ENCODE data around the gene CNGA3.

DNA sequence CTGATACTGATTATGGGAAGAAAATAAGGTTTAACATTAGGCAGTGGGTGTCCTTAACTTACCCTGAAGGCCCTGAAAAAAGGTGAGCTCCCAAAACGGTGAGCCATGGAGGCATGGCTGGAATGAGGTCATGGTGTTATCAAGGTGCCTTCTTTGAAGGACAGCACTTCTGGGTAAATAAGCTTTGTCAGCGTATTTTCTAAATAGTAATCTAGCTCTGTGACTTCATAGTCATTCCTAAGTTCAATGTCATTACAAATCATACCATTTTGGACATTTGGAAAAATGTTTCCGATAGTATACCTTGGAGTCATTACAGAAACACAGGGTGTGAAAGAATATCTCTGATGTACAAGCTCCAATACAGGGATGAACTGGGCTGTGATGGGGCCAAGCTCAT, 35.2 kb upstream of the CNGA3 start:
- TF ChIP-seq, protein P1, sequence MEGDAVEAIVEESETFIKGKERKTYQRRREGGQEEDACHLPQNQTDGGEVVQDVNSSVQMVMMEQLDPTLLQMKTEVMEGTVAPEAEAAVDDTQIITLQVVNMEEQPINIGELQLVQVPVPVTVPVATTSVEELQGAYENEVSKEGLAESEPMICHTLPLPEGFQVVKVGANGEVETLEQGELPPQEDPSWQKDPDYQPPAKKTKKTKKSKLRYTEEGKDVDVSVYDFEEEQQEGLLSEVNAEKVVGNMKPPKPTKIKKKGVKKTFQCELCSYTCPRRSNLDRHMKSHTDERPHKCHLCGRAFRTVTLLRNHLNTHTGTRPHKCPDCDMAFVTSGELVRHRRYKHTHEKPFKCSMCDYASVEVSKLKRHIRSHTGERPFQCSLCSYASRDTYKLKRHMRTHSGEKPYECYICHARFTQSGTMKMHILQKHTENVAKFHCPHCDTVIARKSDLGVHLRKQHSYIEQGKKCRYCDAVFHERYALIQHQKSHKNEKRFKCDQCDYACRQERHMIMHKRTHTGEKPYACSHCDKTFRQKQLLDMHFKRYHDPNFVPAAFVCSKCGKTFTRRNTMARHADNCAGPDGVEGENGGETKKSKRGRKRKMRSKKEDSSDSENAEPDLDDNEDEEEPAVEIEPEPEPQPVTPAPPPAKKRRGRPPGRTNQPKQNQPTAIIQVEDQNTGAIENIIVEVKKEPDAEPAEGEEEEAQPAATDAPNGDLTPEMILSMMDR (IDR thresholded peaks at IDR 0.05 in 2 of 3, conservative IDR thresholded peaks at IDR 0.05 in 1 of 3; ENCODE audit: control insufficient read depth in 2 of 3, extremely low read depth in 1 of 3, insufficient read depth in 1 of 3, low read depth in 3 of 3, low read length in 3 of 3): no peak
- TF ChIP-seq SP1 (IDR thresholded peaks at IDR 0.05; ENCODE audit: low read depth, low read length): no peak
- no peak for TF ChIP-seq CEBPB (IDR thresholded peaks at IDR 0.05; ENCODE audit: borderline replicate concordance in 1 of 2, low read depth in 2 of 2, low read length in 2 of 2)
- TF ChIP-seq RCOR1 (conservative IDR thresholded peaks at IDR 0.05; ENCODE audit: low read depth, low read length): no peak
- TF ChIP-seq CREB1 (IDR thresholded peaks at IDR 0.05; ENCODE audit: low read depth): no peak
- no peak for TF ChIP-seq E2F8 (IDR thresholded peaks at IDR 0.05; ENCODE audit: low read depth, partially characterized antibody)
- TF ChIP-seq BHLHE40 (IDR thresholded peaks at IDR 0.05; ENCODE audit: borderline replicate concordance in 1 of 2, low read depth in 2 of 2, low read length in 1 of 2): no peak
- no peak for TF ChIP-seq ZNF384 (IDR thresholded peaks at IDR 0.05; ENCODE audit: borderline replicate concordance, low read depth, low read length)
- no peak for TF ChIP-seq TCF3 (IDR thresholded peaks at IDR 0.05; ENCODE audit: borderline replicate concordance, insufficient read depth, low read depth, low read length)
- no peak for TF ChIP-seq POLR2A (IDR thresholded peaks at IDR 0.05; ENCODE audit: low read depth, low read length)
- no peak for TF ChIP-seq BACH1 (IDR thresholded peaks at IDR 0.05; ENCODE audit: borderline replicate concordance)
- TF ChIP-seq MYC (IDR thresholded peaks at IDR 0.05; ENCODE audit: insufficient read depth, insufficient read length, insufficient replicate concordance, low read length, severe bottlenecking): no peak
- no peak for TF ChIP-seq DPF2 (IDR thresholded peaks at IDR 0.05)
